HG03159 (cell line): Measurements from ENCODE around the gene OSBPL6.
"Not testable (repeated sequence)": the region's sequence is repeated elsewhere in the genome, so short reads cannot be mapped to it uniquely, and the experiment has no call there.

Experiments used
- ATAC-seq: cut with Tn5 transposase; IDR thresholded peaks from one replicate; pipeline ENCODE4 v1.9.1; 2021; ENCODE audit warnings: mild to moderate bottlenecking, moderate library complexity; ENCODE audit not compliant: unreplicated experiment

OSBPL6 gene

GRCh38 chr2:178193823-178194599 lies at the start of gene OSBPL6:
Gene OSBPL6, plus strand, starts transcription at chr2:178194512. Its CDS starts 111,673 bp downstream, at chr2:178306185.
- ATAC-seq = peak; percentile 93

GRCh38 chr2:178152033-178152432 lies 42.3 kb upstream of the OSBPL6 start:
- no peak for ATAC-seq

GRCh38 chr2:178152542-178152941 lies 41.8 kb upstream of the OSBPL6 start:
- no peak for ATAC-seq

GRCh38 chr2:178152977-178153376 lies 41.3 kb upstream of the OSBPL6 start:
- ATAC-seq = no peak

GRCh38 chr2:178153878-178154277 lies 40.4 kb upstream of the OSBPL6 start:
- not testable (repeated sequence) for ATAC-seq

GRCh38 chr2:178155524-178155923 lies 38.8 kb upstream of the OSBPL6 start:
- no peak for ATAC-seq

GRCh38 chr2:178157574-178157973 lies 36.7 kb upstream of the OSBPL6 start:
- ATAC-seq = no peak

- no peak for ATAC-seq
Observed at GRCh38 chr2:178159966-178160365, 34.3 kb upstream of the OSBPL6 start.

GRCh38 chr2:178160601-178161000 lies 33.7 kb upstream of the OSBPL6 start:
- ATAC-seq = no peak

GRCh38 chr2:178163395-178163794 lies 30.9 kb upstream of the OSBPL6 start:
- ATAC-seq = no peak

GRCh38 chr2:178163911-178164310 lies 30.4 kb upstream of the OSBPL6 start:
- ATAC-seq = no peak

- no peak for ATAC-seq
Observed at GRCh38 chr2:178173657-178174056, 20.7 kb upstream of the OSBPL6 start.

GRCh38 chr2:178177066-178177679 lies 17.1 kb upstream of the OSBPL6 start:
- no peak for ATAC-seq

GRCh38 chr2:178180648-178181047 lies 13.7 kb upstream of the OSBPL6 start:
- not testable (repeated sequence) for ATAC-seq

GRCh38 chr2:178187861-178188260 lies 6.5 kb upstream of the OSBPL6 start:
- no peak for ATAC-seq

- ATAC-seq = no peak
Observed at GRCh38 chr2:178188466-178188865, 5.8 kb upstream of the OSBPL6 start.

- ATAC-seq = no peak
Observed at GRCh38 chr2:178191004-178191508, 3.3 kb upstream of the OSBPL6 start.

- ATAC-seq = no peak
Observed at GRCh38 chr2:178191511-178191910, 2.8 kb upstream of the OSBPL6 start.

GRCh38 chr2:178193496-178193822 lies 853 bp upstream of the OSBPL6 start:
- ATAC-seq = no peak

- ATAC-seq = peak; percentile 17
Observed at GRCh38 chr2:178194600-178195389, 483 bp downstream of the OSBPL6 start.

GRCh38 chr2:178195390-178196166 lies 1.3 kb downstream of the OSBPL6 start:
- ATAC-seq = no peak
